HG03196 (cell line): Measurements from ENCODE around the gene ZNF407.

Source experiments
- ATAC-seq: cut with Tn5 transposase; IDR thresholded peaks from one replicate; pipeline ENCODE4 v1.9.1; 2021; ENCODE audit not compliant: unreplicated experiment

Gene ZNF407

DNA sequence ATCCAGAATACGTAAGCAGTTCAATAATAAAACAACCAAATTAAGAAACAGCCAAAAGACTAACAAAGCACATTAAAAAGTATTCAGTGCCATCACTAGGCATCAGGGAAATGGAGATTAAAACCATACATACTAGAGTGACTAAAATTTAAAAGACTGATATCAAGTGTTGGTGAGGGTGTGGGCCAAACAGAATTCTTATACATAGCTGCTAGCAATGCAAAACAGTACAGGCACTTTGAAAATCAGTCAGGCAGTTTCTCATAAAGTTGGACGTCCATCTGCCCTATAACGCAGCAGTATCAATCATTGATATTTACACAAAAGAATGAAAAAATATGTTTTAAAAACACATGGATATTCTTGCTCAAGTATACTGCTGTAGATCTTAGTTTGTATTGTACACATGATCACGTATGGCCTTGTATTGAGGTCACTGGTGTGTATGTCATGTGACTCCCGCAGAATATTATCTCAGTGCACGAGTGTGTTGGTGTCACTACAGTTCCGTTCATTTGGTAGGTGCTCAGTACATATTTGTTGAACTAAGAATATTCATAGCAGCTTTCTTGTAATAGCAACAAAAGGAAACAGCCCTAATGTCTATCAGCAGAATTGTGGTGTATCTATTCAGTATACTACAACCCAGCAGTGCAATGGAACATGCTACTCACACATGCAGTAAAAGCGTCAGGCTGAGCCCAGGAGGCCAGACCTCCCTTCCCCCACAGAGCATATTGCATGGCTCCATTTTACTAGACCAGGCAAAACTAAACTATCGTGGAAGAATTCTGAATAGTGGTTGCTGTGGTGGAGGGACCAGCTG is 28.6 kb downstream of the ZNF407 start:
- ATAC-seq: no peak

DNA sequence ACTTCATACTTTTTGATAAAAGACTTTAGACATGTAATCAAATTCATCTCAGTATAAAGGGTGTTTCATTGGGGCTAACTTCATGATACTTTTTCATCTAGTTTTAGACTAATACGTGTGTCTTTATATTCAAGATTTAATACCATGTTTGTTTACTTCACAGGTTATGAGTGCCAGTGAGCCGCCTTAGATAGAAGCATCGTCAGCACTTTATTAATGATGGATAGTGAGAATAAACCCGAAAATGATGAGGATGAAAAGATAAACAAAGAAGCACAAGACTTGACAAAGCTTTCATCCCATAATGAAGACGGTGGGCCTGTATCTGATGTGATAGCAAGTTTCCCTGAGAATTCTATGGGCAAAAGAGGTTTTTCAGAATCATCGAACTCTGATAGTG is 33.1 kb downstream of the ZNF407 start:
- no peak for ATAC-seq

DNA sequence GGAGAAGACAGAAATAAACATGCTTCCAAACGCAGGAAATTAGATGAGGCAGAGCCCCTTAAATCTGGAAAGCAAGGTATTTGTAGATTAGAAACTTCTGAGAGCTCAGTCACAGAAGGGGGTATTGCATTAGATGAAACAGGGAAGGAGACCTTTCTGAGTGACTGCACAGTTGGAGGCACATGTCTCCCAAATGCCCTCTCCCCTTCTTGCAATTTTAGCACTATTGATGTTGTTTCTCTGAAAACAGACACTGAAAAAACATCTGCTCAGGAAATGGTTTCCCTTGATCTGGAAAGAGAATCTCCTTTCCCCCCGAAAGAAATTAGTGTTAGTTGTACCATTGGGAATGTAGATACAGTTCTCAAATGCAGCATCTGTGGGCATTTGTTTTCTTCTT is 33.5 kb downstream of the ZNF407 start:
- no peak for ATAC-seq

DNA sequence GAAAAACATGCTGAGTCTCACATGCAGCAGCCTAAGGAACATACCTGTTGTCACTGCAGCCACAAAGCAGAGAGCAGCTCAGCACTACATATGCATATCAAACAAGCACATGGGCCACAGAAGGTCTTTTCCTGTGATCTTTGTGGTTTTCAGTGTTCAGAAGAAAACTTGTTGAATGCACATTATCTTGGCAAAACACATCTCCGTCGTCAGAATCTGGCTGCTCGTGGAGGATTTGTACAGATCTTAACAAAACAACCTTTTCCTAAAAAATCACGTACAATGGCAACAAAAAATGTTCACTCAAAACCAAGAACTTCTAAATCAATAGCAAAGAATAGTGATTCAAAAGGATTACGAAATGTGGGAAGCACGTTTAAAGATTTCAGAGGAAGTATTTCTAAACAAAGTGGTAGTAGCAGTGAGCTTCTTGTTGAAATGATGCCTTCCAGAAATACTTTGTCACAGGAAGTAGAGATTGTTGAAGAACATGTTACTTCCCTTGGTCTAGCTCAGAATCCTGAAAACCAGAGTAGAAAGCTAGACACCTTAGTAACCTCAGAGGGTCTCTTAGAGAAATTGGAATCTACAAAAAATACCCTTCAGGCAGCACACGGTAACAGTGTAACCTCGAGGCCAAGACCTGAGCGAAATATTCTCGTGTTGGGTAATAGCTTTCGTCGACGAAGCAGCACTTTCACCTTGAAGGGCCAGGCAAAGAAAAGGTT is 34.1 kb downstream of the ZNF407 start:
- no peak for ATAC-seq

DNA sequence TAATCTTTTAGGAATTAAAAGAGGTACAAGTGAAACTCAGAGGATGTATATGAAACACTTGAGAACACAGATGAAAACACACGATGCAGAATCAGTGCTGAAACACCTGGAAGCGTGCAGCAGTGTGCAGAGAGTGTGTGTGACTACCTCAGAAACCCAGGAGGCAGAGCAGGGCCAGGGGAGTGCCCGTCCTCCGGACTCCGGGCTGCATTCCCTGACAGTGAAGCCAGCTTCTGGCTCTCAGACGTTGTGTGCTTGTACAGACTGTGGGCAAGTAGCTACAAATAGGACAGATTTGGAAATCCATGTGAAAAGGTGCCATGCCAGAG is 34.6 kb downstream of the ZNF407 start:
- ATAC-seq: no peak

DNA sequence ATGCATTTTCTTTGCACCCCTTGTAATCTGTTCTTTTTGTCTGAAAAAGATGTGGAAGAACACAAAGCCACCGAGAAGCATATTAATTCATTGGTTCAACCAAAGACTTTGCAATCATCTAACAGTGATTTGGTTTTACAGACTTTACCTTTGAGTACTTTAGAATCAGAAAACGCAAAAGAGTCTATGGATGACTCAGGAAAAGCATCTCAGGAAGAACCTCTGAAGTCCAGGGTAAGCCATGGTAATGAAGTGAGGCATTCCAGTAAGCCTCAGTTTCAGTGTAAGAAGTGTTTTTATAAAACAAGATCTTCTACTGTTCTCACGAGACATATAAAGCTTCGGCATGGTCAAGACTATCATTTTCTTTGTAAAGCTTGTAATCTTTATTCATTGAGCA is 35.2 kb downstream of the ZNF407 start:
- no peak for ATAC-seq

DNA sequence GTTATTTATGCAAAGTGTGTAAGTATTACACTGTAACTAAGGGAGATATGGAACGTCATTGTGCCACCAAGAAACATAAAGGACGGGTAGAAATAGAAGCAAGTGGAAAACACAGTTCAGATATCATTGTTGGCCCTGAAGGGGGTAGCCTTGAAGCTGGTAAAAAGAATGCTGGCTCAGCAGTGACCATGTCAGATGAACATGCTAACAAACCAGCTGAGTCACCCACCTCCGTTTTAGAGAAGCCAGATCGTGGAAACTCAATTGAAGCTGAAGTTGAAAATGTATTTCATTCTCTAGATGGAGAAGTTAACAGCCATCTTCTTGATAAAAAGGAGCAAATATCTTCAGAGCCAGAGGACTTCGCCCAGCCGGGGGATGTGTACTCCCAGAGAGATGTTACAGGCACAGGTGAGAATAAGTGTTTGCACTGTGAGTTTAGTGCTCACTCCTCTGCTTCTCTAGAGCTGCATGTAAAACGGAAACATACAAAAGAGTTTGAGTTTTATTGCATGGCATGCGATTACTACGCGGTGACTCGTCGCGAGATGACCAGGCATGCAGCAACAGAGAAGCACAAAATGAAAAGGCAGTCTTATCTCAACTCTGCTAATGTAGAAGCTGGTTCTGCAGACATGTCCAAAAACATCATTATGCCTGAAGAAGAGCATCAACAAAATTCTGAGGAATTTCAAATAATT is 36.1 kb downstream of the ZNF407 start:
- no peak for ATAC-seq

DNA sequence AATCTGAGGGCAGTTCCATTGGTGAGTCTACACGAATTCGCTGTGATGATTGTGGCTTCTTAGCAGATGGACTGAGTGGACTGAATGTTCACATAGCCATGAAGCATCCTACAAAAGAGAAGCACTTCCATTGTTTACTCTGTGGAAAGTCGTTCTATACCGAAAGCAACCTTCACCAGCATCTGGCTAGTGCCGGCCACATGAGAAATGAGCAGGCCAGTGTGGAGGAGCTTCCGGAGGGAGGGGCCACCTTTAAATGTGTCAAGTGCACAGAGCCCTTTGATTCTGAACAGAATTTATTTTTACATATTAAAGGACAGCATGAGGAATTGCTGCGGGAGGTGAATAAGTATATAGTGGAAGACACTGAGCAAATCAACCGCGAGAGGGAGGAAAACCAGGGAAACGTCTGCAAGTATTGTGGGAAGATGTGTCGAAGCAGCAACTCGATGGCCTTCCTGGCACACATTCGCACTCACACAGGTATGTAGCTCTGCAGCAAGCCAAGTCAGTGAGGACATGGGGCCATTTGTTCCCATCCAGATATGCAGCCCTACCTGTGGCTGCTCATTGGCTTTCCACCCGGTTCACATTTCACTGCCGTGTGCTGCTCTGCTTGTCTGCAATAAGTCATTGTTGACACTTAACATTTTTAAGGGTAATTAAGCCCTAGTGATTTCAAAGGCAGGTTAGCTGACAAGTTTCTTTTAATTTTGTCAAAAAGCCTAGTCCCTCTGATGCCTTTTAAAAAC is 37.7 kb downstream of the ZNF407 start:
- no peak for ATAC-seq

DNA sequence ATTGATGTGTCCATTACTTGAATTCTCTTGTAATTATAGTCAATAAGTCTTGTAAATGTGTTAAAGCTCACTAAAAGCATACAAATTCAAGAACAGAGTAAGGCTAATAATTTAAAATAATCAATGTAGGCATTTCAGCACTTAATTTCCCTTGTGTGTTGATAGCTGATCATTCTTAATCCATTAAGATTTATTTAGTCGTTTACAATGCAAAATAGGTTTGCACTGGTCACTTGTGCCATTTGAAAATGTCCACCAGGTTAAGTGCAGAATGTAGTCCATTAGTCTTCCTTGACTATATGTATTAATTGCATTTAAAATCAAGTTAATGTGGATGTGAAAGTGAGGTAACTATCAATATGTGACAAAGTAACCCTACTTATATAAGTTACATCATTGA is 39.4 kb downstream of the ZNF407 start:
- no peak for ATAC-seq

DNA sequence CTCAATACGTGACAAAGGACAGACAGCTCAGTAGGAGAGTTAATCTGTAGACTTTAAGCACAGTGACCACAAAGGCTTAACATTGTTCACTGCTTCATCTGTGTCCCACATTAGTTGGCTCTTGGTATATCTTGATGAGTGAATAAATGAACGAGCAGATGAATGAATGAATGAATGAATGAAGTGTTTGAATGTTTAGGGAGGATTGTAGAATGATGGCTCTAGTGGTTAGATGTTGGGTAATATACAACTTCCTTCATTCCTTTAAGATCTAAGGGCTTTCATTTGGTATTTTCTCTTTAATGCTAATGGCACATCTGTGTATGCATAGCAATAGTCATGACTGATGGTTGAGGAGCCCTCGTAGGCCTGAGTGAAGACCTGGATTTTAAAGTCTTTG is 40.5 kb downstream of the ZNF407 start:
- ATAC-seq: no peak

DNA sequence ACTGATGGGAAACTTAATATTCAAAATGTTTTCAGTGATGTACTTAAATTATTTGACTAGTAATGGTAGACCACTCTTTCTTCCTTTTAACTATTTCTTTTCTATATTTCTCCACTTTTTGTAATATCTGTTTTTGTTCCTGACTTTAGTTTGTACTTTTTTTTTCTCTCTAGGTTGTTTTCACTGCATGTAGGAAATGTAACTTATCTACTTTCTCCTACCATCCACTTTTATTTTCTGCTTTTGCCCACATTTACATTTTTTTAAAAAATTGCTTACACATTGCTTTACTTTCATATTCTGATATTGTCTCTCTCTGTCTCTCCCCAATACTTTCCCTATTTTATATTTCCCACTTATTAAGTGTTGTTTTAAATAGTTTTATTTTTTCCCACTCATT is 47.0 kb downstream of the ZNF407 start:
- ATAC-seq: no peak

DNA sequence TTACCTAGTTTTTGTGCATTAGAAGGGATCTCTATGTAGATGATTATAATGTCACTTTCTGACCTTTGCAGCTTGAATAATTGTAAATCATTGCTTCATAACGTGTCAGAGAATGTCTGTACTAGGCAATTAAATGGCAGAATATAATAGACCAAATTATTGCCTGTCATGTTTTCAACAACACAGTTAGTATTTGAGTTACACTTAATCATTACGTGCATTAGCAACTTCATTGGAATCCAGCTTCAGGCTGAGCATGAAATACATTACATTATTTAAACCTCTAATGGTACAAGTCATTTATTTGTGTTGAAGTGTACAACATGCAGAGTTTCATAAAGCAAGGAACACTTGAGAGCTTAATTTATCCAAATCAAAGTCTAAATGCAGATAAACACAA is 48.0 kb downstream of the ZNF407 start:
- no peak for ATAC-seq

DNA sequence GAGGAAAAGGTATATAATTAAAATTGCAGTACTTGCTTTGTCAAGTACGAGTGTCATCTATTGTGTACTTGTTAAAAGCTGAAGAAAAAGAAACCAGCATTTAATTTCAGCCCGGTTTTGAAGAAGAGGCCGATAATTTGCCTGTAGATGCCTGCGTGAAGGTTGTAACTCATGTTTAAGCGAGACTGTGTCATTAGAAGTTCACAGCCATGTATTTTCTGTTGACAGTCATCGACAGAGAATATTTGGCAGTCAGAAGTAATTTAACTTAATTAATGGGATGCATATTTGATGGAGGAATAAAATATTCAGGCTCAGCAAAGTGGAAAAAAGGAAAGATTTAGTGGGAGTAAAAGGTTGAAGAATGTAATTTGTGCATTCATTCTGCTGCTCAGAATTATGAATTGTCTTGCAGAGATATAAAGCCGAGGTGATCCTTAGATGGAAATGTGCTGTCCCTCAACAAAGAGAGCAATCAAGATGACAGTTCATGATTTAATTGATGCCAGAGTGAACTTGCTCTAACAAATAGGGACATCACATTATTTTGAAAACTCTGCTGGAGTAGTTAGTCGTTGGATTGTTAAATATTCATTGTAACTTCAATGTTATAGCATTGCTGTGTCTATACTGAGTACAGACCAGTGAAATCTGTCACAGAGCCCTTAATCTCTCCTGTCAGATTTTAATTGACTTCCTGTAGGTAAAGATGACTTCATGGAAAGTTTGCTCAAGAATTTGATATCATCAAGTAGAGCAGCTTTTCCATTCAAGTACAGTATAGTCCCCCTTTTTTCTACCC is 53.9 kb downstream of the ZNF407 start:
- no peak for ATAC-seq

DNA sequence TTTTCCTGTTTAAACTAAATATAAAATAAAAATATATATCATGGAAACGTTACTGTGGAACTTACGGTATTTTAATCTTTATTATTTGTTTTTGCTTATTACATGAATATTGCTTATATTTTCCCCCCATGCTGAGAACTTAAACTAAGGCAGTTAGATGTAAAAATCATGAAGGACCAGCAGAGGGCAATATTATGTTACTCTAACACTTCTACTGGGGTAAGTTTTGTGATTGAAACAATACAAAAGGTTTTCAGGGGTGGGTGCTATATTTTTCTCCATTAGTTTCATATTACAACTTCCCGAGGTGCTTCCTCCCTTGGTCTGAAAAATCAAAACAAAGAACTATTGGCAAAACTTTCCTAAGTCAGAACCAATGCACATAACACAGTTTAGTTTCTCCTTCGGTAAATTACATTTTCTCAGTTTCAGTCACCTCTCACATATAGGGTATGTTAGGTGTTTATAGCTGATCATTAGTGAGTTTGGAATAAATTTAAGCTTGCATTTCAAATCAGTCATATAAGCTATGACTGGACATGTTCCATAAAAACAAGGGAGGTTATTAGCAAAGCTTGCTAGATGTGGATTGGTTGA is 54.8 kb downstream of the ZNF407 start:
- ATAC-seq: peak; percentile 56

DNA sequence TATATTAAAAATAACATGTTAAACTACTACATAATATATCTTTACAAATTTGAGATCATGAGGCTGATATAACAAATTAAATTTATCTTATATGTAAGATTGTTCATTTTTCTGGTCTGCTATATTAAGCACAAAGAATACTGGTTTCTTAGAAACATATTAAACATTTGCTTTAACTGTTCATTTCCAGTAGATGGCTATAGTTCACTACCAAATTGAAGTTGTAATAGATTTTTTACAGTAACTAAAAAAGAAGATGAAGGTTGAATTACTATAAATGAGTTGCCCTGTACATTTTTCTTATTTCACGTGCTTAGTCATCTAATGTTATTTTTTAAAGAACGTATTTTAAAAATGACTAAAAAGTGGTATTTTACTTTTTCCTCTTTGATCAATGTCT is 57.0 kb downstream of the ZNF407 start:
- ATAC-seq: no peak

DNA sequence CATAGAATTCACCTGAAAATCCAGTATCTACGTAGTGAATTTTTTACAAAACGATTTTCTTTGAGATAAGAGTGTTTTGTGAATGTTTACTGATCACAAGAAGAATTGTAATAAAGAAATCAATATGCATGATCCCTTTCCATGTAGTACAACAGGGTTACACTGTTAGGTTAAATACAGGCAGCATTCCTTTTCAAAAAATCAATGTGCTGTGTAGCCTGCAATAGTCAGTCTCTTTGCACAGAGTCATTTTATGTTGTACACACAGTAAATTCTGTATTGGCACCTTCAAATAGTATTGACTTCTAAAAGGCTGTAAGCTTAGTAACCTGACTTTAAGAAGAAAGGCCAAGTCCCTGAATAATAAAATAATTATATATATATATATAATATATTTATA is 63.3 kb downstream of the ZNF407 start:
- no peak for ATAC-seq

DNA sequence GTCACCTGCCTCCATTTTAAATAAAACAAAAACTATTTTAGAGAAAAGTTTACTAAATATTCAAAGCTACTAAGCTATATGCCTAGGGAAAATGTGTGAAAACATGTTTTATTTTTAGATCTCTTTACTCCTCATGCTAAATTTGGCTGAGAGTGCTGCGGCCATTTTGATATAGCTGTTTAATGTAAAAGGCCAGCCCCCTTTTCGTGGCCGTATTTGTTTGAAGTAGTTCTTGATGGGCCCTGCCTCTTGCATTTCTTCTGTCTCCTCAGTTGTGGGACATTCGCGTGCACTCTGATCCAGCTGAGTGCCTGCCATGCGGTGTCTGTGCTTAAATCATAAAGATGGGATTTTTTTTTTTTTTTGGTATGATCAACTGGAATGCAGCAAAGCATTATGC is 64.0 kb downstream of the ZNF407 start:
- ATAC-seq: no peak

DNA sequence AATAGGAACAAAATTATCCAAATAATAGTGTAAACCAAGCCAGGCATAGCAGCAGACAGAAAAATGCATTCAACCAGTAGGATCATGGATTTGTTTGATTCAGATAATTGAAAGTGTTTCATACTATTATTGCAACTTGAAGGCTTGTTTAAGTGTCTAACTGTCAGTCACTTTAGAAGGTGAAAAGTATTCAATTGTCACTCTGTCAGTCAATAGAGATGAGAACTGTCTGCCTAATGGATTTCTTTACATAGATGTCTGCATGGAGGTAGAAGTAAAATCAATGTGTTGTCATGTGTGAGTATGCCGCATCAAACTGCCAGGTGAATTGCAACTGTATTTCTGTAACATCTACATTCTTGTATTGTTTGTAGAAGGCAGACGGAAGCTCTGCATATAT is 65.0 kb downstream of the ZNF407 start:
- no peak for ATAC-seq

DNA sequence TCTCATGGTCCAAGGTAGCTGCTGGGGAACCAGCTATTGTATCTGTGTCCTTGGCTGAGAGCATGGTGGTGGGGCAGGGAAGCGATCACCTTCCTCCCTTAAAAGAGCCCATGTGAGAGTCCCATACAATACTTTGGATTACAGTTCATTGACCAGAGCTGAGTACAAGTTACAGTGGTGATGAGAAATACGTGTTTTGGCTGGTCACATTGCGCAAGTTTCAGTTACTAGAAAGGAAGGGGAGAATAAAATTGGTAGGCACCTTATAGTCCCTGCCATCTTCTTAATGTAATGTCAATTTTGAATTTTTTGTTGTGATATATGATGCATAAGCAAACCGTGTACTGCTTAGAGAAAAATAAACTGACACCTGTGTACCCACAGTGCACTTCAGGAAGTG is 67.7 kb downstream of the ZNF407 start:
- ATAC-seq: no peak

DNA sequence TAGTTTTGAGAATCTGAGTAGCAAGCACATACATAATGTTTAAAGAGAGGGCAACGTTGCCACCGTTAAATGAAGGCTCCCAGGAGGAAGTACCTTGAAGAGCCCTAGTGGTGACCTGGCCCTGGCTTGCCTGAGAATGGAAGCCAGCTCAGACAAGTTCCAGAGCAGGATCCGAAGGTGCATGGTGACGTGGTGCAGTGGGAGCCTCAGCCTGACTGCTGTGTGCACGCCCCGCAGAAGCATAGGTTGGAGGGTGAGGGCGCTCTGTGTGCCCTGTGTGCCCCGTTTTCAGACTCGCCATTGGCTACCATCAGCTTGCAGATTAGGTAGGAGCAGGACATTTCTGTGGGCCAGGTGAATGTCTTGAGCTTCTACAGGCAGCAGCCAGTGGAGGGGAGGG is 68.2 kb downstream of the ZNF407 start:
- ATAC-seq: no peak
